HCT116 (cell line): ENCODE data around the gene CHST15. TPM values are rescaled to one million over a fixed set of nuclear protein-coding genes. Genes with fewer than 3 reads are reported as not detected.

Experiments used
- ATAC-seq: fragments of 200-7000 bp; cut with Tn5 transposase; 2 replicates; pipeline ENCODE4 v1.9.1; 2020; ENCODE audit warnings: mild to moderate bottlenecking, moderate library complexity
- BruUV-seq: library from RNA; stranded (reverse); fragments of 400-500 nt; replicated peaks from 2 replicates; lab custom pipeline; 2021; lab: Mats Ljungman, UMichigan
- CTCF ChIA-PET: fragments of 300-600 bp; sonication (Branson Sonifier 250); formaldehyde crosslinking; loops from one replicate; lab custom pipeline; 2021; ENCODE audit warnings: antibody characterized with exemption; lab: Charles Lee
- POLR2A ChIA-PET: fragments of 300-600, 350-600 bp; sonication (Branson Sonifier 250); formaldehyde crosslinking; loops from one replicate; lab custom pipeline; 2021; ENCODE audit warnings: antibody characterized with exemption; lab: Charles Lee
- RAD21 ChIA-PET, 2 experiments: fragments of 300-600 bp; sonication (Branson Sonifier 250); formaldehyde crosslinking; loops; one replicate each; lab custom pipeline; 2023; ENCODE audit warnings: low total read pairs in 2 of 2; ENCODE audit not compliant: uncharacterized antibody in 2 of 2, unreplicated experiment in 2 of 2, low non-redundant PET in 1 of 2; lab: Charles Lee
- DNase-seq: peaks from one replicate; pipeline ENCODE4 v3.0.0-alpha.2; 2010; ENCODE audit warnings: low read depth, low spot score
- H2AFZ ChIP-seq: fragments of 200-600 bp; shearing (Covaris generic), sonication (generic); 2 replicates; pipeline ENCODE4 v1.6.1; 2017; ENCODE audit warnings: low read depth, mixed run types, mixed read lengths, antibody characterized with exemption, low read length; ENCODE audit not compliant: poor library complexity, severe bottlenecking
- H3K27ac ChIP-seq: 2 replicates; pipeline ENCODE4 v1.5.1; 2012; ENCODE audit warnings: low read depth, low read length
- H3K27me3 ChIP-seq: fragments of 200-600 bp; sonication (generic); 2 replicates; pipeline ENCODE4 v1.6.1; 2016; ENCODE audit warnings: mixed run types, low read length, mixed read lengths; ENCODE audit not compliant: insufficient read depth
- H3K36me3 ChIP-seq, 2 experiments: fragments of 200-500 bp in 1 of 2; fragments of 200-600 bp in 1 of 2; sonication (Bioruptor generic) in 1 of 2; sonication (generic) in 1 of 2; 2 replicates each; pipeline versions ENCODE4 v1.5.1 to v1.6.1; 2014 to 2016; ENCODE audit warnings: low read length in 2 of 2, inconsistent platforms in 1 of 2, mixed read lengths in 1 of 2, mixed run types in 1 of 2; ENCODE audit not compliant: insufficient read depth in 2 of 2, control insufficient read depth in 1 of 2
- H3K4me1 ChIP-seq, 2 experiments: fragments of 200-600 bp in 1 of 2; sonication (generic) in 1 of 2; 2 replicates each; pipeline versions ENCODE4 v1.5.1 to v1.6.1; 2012 to 2017; ENCODE audit warnings: low read length in 2 of 2, inconsistent platforms in 1 of 2, mild to moderate bottlenecking in 1 of 2, mixed read lengths in 1 of 2, mixed run types in 1 of 2, moderate library complexity in 1 of 2; ENCODE audit not compliant: insufficient read depth in 2 of 2, control insufficient read depth in 1 of 2
- H3K4me2 ChIP-seq: fragments of 200-600 bp; sonication (generic); 2 replicates; pipeline ENCODE4 v1.6.1; 2017; ENCODE audit warnings: mixed run types, low read length, mixed read lengths
- H3K4me3 ChIP-seq, 2 experiments: fragments of 200-600 bp in 1 of 2; sonication (generic) in 1 of 2; replicated peaks in 1 of 2; 2 replicates each; pipeline ENCODE4 v1.5.1; 2011 to 2016; ENCODE audit warnings: low read length in 2 of 2, control low read depth in 1 of 2, low read depth in 1 of 2, mild to moderate bottlenecking in 1 of 2, mixed read lengths in 1 of 2, mixed run types in 1 of 2
- H3K79me2 ChIP-seq: fragments of 200-600 bp; sonication (generic); 2 replicates; pipeline ENCODE4 v1.6.1; 2017; ENCODE audit warnings: mild to moderate bottlenecking, mixed run types, low read length, moderate library complexity, mixed read lengths; ENCODE audit not compliant: insufficient read depth
- H3K9ac ChIP-seq: fragments of 200-600 bp; sonication (generic); 2 replicates; pipeline ENCODE4 v1.6.1; 2016; ENCODE audit warnings: low read length, mixed read lengths
- H3K9me2 ChIP-seq: fragments of 200-600 bp; sonication (generic), shearing (Covaris generic); 2 replicates; pipeline ENCODE4 v1.6.1; 2017; ENCODE audit warnings: mixed run types, mild to moderate bottlenecking, moderate library complexity; ENCODE audit not compliant: insufficient read depth
- H3K9me3 ChIP-seq, 2 experiments: fragments of 200-500 bp in 1 of 2; fragments of 200-600 bp in 1 of 2; sonication (Bioruptor generic) in 1 of 2; sonication (generic) in 1 of 2; 2 replicates each; pipeline ENCODE4 v1.6.1; 2014 to 2017; ENCODE audit warnings: low read length in 2 of 2, mixed read lengths in 2 of 2, inconsistent platforms in 1 of 2, low read depth in 1 of 2, mild to moderate bottlenecking in 1 of 2, mixed run types in 1 of 2, moderate library complexity in 1 of 2; ENCODE audit not compliant: control insufficient read depth in 1 of 2, insufficient read depth in 1 of 2
- H4K20me1 ChIP-seq: fragments of 200-600 bp; sonication (generic), shearing (Covaris generic); 2 replicates; pipeline ENCODE4 v1.6.1; 2017; ENCODE audit warnings: mixed run types, mild to moderate bottlenecking, moderate library complexity; ENCODE audit not compliant: insufficient read depth
- ATF3 ChIP-seq: IDR thresholded peaks from 2 replicates; pipeline ENCODE4 v1.6.1; 2012
- CBX3 ChIP-seq: IDR thresholded peaks from 2 replicates; pipeline ENCODE4 v1.6.1; 2012; ENCODE audit warnings: low read depth
- EGR1 ChIP-seq: IDR thresholded peaks from 2 replicates; pipeline ENCODE4 v1.6.1; 2012; ENCODE audit warnings: low read depth
- ELF1 ChIP-seq: IDR thresholded peaks from 2 replicates; pipeline ENCODE4 v1.6.1; 2012; ENCODE audit warnings: low read depth, borderline replicate concordance
- EZH2 ChIP-seq: fragments of 200-600 bp; sonication (generic); IDR thresholded peaks from 2 replicates; pipeline ENCODE4 v1.6.1; 2017; ENCODE audit warnings: antibody characterized with exemption, mixed run types
- EZH2phosphoT487 ChIP-seq: fragments of 200-600 bp; IDR thresholded peaks from 2 replicates; pipeline ENCODE4 v1.6.1; 2018; ENCODE audit warnings: antibody characterized with exemption, borderline replicate concordance
- FOSL1 ChIP-seq: IDR thresholded peaks from 2 replicates; pipeline ENCODE4 v1.6.1; 2012; ENCODE audit warnings: low read depth
- MAX ChIP-seq: IDR thresholded peaks from 2 replicates; pipeline ENCODE4 v1.6.1; 2012
- POLR2AphosphoS5 ChIP-seq: IDR thresholded peaks from 2 replicates; pipeline ENCODE4 v1.6.1; 2011; ENCODE audit warnings: mild to moderate bottlenecking, low read depth, low read length, moderate library complexity
- RAD21 ChIP-seq: IDR thresholded peaks from 2 replicates; pipeline ENCODE4 v1.6.1; 2012; ENCODE audit warnings: low read depth, mild to moderate bottlenecking
- SIN3A ChIP-seq: IDR thresholded peaks from 2 replicates; pipeline ENCODE4 v1.6.1; 2012; ENCODE audit warnings: low read depth
- SP1 ChIP-seq: IDR thresholded peaks from 2 replicates; pipeline ENCODE4 v1.6.1; 2012; ENCODE audit warnings: low read depth
- SRF ChIP-seq: IDR thresholded peaks from 2 replicates; pipeline ENCODE4 v1.6.1; 2012; ENCODE audit warnings: low read depth
- TCF7L2 ChIP-seq: IDR thresholded peaks from 2 replicates; pipeline ENCODE4 v1.7.0; 2011; ENCODE audit warnings: borderline replicate concordance, inconsistent platforms; ENCODE audit not compliant: insufficient read depth, insufficient read length; ENCODE audit errors: extremely low read depth
- ZBTB33 ChIP-seq: IDR thresholded peaks from 2 replicates; pipeline ENCODE4 v1.6.1; 2011; ENCODE audit warnings: mild to moderate bottlenecking, low read length, moderate library complexity; ENCODE audit not compliant: insufficient replicate concordance; ENCODE audit errors: extremely low read depth
- ZFX ChIP-seq: fragments of 450-650 bp; IDR thresholded peaks from 2 replicates; pipeline ENCODE4 v1.6.1; 2017
- intact Hi-C: fragments of 100-400 bp; cut with micrococcal nuclease; formaldehyde crosslinking; loops from 2 replicates; pipeline ENCODE4 v1.10.0; 2022
- total RNA-seq: library from RNA; stranded (reverse); gene quantifications from one replicate; pipeline ENCODE4 v1.2.1, GENCODE V29; 2021; ENCODE audit not compliant: unreplicated experiment

Gene CHST15
- total RNA-seq, 1 experiment from 2014 or later = 47.2 TPM

GRCh38 chr10:124014416-124015154 lies 78.8 kb downstream of the CHST15 start (continued):
- TF ChIP-seq ZBTB33 = no peak
- no peak for TF ChIP-seq RAD21
- no peak for TF ChIP-seq SRF
- TF ChIP-seq CBX3 = no peak
- no peak for TF ChIP-seq ATF3

- H3K9me2 ChIP-seq = no peaks in the 10 kb centered on the region
- no peak overlapping the region for H3K27ac ChIP-seq
- H3K79me2 ChIP-seq = no peaks in the 10 kb centered on the region
- no peaks in the 10 kb centered on the region for H3K9me3 ChIP-seq
- intact Hi-C loops = no loop called here
- peaks cover 0 to 8% of the 10 kb centered on the region in 2 experiments; a peak in 2 of 4 replicates for H3K4me1 ChIP-seq
- H3K36me3 ChIP-seq = peaks cover 5 to 22% of the 10 kb centered on the region in 2 experiments; a peak in 3 of 4 replicates
- no peaks in the 10 kb centered on the region for H4K20me1 ChIP-seq
- no TSS peak for BruUV-seq
- ChIA-PET CTCF (no interaction called here), RAD21 (no interaction called here), POLR2A (no interaction called here)
- DNase-seq (no peak), ATAC-seq (no peak)
- TF ChIP-seq RAD21 = no peak
- TF ChIP-seq FOSL1 = no peak
- no peak for TF ChIP-seq EZH2phosphoT487
- TF ChIP-seq MAX = no peak
- no peak for TF ChIP-seq EGR1
- no peak for TF ChIP-seq EZH2
- TF ChIP-seq POLR2AphosphoS5 = no peak
- TF ChIP-seq TCF7L2 = no peak
- no peak for TF ChIP-seq SIN3A
- TF ChIP-seq ZFX = no peak
- TF ChIP-seq SP1 = no peak
- TF ChIP-seq SRF = no peak
- no peak for TF ChIP-seq ELF1
- no peak for TF ChIP-seq ZBTB33
- no peaks in the 10 kb centered on the region for H3K27me3 ChIP-seq
- no peak overlapping the region for H3K4me3 ChIP-seq
- H2AFZ ChIP-seq = no peak overlapping the region
- H3K4me2 ChIP-seq = no peak overlapping the region
- no peak overlapping the region for H3K9ac ChIP-seq
Observed at GRCh38 chr10:124013916-124014315, 79.5 kb downstream of the CHST15 start.
